ENCODE data around the gene ATPAF1. TPM values are rescaled to one million over a fixed set of nuclear protein-coding genes. Genes with fewer than 3 reads are reported as not detected.

The ATPAF1 gene
- total and polyA plus RNA-seq, 8 donors = 32.6 to 88.8 (median 39.3) TPM

DNA sequence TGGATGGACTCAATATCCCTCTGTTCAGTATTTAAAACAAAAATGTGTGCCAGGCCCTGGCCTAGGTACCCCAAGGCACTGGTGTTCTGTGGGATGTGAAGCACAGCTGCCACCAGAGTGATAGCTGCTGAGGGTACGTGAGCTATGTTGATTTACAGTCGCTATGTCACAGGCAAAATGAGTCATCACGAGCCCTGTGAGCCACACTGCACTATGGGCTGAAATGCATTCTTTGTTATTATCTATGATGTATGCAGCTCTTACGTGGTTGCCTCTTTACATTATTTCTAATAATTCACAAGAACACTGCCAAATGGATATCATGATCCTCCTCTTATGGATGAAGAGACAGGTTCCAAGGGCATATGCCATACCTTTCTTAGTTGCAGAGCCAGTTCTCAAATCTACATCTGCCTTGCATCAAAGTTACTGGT lies 5.6 kb upstream of the ATPAF1 start:
- Histone ChIP-seq H3K36me3 (peaks cover 19 to 64% (median 57%) of the 10 kb centered on the region in 4 donors), H3K9me3 (no peaks in the 10 kb centered on the region), H3K27ac (no peak overlapping the region), H3K4me1 (peaks cover under 1 to 12% (median 5%) of the 10 kb centered on the region in 4 donors), H3K27me3 (no peaks in the 10 kb centered on the region), H3K4me3 (no peak overlapping the region)
- TF ChIP-seq, protein P1, sequence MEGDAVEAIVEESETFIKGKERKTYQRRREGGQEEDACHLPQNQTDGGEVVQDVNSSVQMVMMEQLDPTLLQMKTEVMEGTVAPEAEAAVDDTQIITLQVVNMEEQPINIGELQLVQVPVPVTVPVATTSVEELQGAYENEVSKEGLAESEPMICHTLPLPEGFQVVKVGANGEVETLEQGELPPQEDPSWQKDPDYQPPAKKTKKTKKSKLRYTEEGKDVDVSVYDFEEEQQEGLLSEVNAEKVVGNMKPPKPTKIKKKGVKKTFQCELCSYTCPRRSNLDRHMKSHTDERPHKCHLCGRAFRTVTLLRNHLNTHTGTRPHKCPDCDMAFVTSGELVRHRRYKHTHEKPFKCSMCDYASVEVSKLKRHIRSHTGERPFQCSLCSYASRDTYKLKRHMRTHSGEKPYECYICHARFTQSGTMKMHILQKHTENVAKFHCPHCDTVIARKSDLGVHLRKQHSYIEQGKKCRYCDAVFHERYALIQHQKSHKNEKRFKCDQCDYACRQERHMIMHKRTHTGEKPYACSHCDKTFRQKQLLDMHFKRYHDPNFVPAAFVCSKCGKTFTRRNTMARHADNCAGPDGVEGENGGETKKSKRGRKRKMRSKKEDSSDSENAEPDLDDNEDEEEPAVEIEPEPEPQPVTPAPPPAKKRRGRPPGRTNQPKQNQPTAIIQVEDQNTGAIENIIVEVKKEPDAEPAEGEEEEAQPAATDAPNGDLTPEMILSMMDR (IDR thresholded peaks at IDR 0.05) = no peak
- TF ChIP-seq EP300 (IDR thresholded peaks at IDR 0.05) = no peak
- TF ChIP-seq POLR2AphosphoS5 (IDR thresholded peaks at IDR 0.05) = no peak
- TF ChIP-seq POLR2A (IDR thresholded peaks at IDR 0.05) = no peak
- no peak for DNase-seq
- WGBS, 5 donors = 51 to 72% (median 63%) methylated on average over 3 to 4 of the region's 4 CpGs
- intact Hi-C loops (cut with DNase I; ENCODE audit: low total_unique reads) = no loop called here

DNA sequence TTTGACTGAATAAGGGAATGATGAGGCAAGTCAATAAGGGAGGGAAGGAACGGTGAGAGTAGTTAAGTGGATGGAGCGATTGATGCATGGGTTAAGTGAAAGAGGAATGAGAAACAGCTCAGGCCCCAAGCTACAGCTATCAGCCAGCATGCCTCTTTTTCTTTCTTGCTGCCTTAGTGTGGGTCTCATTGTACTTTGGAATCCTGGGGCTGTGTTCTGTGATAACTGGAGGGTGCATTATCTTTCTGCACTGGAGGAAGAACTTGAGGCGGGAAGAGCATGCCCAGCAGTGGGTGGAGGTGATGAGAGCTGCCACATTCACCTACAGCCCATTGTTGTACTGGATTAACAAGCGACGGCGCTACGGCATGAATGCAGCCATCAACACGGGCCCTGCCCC lies 4.5 kb upstream of the ATPAF1 start:
- 70 to 76% (median 74%) methylated on average over 8 of the region's 8 CpGs for WGBS, 5 donors
- no peak for TF ChIP-seq POLR2AphosphoS5 (IDR thresholded peaks at IDR 0.05)
- TF ChIP-seq, protein P1 (IDR thresholded peaks at IDR 0.05) = no peak
- TF ChIP-seq POLR2A (IDR thresholded peaks at IDR 0.05) = no peak
- TF ChIP-seq EP300 (IDR thresholded peaks at IDR 0.05) = no peak
- Histone ChIP-seq H3K9me3 (no peaks in the 10 kb centered on the region), H3K36me3 (peaks cover 12 to 53% (median 46%) of the 10 kb centered on the region in 4 donors), H3K27me3 (no peaks in the 10 kb centered on the region), H3K4me1 (peaks cover 5 to 17% (median 9%) of the 10 kb centered on the region in 4 donors), H3K4me3 (no peak overlapping the region), H3K27ac (no peak overlapping the region)
- intact Hi-C loops (cut with DNase I; ENCODE audit: low total_unique reads) = no loop called here
- DNase-seq = no peak

DNA sequence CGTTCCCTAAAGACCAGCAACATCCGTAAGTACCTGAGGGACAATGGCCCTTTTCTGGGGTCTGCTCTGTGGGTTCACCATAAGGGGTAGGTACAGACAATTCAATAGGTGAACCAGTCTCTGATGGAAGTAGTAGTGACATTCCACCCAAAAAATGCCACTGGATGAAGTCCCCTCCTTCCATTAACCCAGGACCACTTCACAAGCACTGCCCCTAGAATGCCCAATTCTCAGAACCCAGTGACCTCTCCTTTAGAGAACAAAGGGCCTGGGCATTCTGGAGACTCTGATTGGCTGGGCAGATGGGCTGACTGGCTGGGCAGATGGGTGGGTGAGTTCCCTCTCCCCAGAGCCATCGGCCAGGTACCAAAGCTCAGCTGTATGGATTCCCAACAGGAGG lies 3.4 kb upstream of the ATPAF1 start, which contains the start of gene TEX38:
TEX38 (plus strand) TSS at position 301 of the 400 bp plus-strand sequence; CDS start at position 382, 81 bp downstream.
- no peak within 1 kb of the TSS for H3K27ac ChIP-seq
- no peaks in the 10 kb centered on the region for H3K27me3 ChIP-seq
- WGBS, 5 donors = 81 to 97% (median 92%) methylated on average over 3 of the region's 3 CpGs
- intact Hi-C loops (cut with DNase I; ENCODE audit: low total_unique reads) = no loop called here
- no peak for TF ChIP-seq POLR2A (IDR thresholded peaks at IDR 0.05)
- TF ChIP-seq, protein P1 (IDR thresholded peaks at IDR 0.05) = no peak
- TF ChIP-seq EP300 (IDR thresholded peaks at IDR 0.05) = no peak
- no peak for TF ChIP-seq POLR2AphosphoS5 (IDR thresholded peaks at IDR 0.05)
- H3K36me3 ChIP-seq = peaks cover 7 to 42% (median 35%) of the 10 kb centered on the region in 4 donors
- no peak within 1 kb of the TSS for H3K4me3 ChIP-seq
- DNase-seq = no peak
- H3K4me1 ChIP-seq = peaks cover 12 to 29% (median 20%) of the 10 kb centered on the region in 4 donors
- no peaks in the 10 kb centered on the region for H3K9me3 ChIP-seq

DNA sequence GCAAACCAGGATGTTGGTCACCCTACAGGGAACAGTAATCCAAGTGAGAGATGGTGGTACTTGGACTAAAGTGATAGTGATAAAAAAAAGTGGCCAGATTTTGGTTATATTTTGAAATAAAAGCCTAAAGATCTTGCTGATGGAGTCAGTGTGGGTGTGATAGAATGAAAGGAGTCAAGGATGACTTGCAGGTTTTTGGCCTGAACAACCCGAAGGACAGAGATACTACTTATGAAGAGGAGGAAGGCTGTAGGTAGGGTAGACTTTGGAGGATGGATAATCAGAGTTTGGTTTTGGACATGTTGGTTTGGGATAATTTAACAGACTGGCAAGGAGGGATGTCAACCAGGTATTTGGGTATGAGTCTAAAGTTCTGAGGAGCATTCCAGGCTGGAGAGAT lies 2.0 kb upstream of the ATPAF1 start:
- TF ChIP-seq POLR2AphosphoS5 (IDR thresholded peaks at IDR 0.05) (no peak), POLR2A (IDR thresholded peaks at IDR 0.05) (no peak), EP300 (IDR thresholded peaks at IDR 0.05) (no peak)
- TF ChIP-seq, protein P1 (IDR thresholded peaks at IDR 0.05) = no peak
- intact Hi-C loops (cut with DNase I; ENCODE audit: low total_unique reads) = no loop called here
- no peak for DNase-seq
- H3K4me1 ChIP-seq = peaks cover 17 to 33% (median 26%) of the 10 kb centered on the region in 4 donors
- no peak overlapping the region for H3K4me3 ChIP-seq
- no peaks in the 10 kb centered on the region for H3K27me3 ChIP-seq
- 83 to 95% (median 92%) methylated on average over 1 of the region's 1 CpG for WGBS, 5 donors
- H3K36me3 ChIP-seq = peaks cover 7 to 38% (median 25%) of the 10 kb centered on the region in 4 donors
- no peak overlapping the region for H3K27ac ChIP-seq
- no peaks in the 10 kb centered on the region for H3K9me3 ChIP-seq

Data from stomach (tissue), 9 donors.